ENCODE data around the gene LYST. TPM values are rescaled to one million over a fixed set of nuclear protein-coding genes. Genes with fewer than 3 reads are reported as not detected.

LYST gene
- total and polyA plus RNA-seq, 10 of the 15 experiments (the other 5 are each of a cell fraction or from before 2014, with no cell fraction given) = 3.3 to 28.1 (median 5.6) TPM

GRCh38 chr1:235835226-235835625 is 31.5 kb downstream of the LYST start:
- ChIA-PET RAD21 (ENCODE audit: unreplicated experiment) (interaction anchor here (0.6 to 6.1 kb wide), 6 partner anchors 6 to 736 kb away, joined by 3 to 68 read pairs (median 4); no protein-coding TSS in a partner anchor), SMC1A (ENCODE audit: uncharacterized antibody, unreplicated experiment) (interaction anchor here (1.0 to 7.1 kb wide), 8 partner anchors 7 to 119 kb away, joined by 4 to 74 read pairs (median 6); partner anchors contain the start of gene LYST), POLR2A (interaction anchor here (0.6 kb wide), 1 partner anchor 367 kb away, joined by 7 read pairs; no protein-coding TSS in a partner anchor), CTCF (interaction anchor here (0.8 to 9.9 kb wide), 5 partner anchors 9 to 137 kb away, joined by 3 to 129 read pairs (median 4); no protein-coding TSS in a partner anchor)
- intact Hi-C loops (cut with micrococcal nuclease; ENCODE audit: unreplicated experiment) = no loop called here
- Histone ChIP-seq H3K9me3 (replicated peaks; ENCODE audit: control insufficient read depth, insufficient read depth, low read length) (no peaks in the 10 kb centered on the region), H3K27ac (ENCODE audit: control insufficient read depth, insufficient read depth) (no peak overlapping the region), H2AFZ (ENCODE audit: control insufficient read depth, low read depth, low read length) (no peak overlapping the region), H3K36me3 (ENCODE audit: control insufficient read depth in 2 of 2, insufficient read depth in 2 of 2, low read length in 1 of 2) (no peaks in the 10 kb centered on the region), H3K27me3 (replicated peaks in 1 of 2; ENCODE audit: control insufficient read depth in 2 of 2, insufficient read depth in 2 of 2, low read length in 1 of 2) (no peaks in the 10 kb centered on the region), H4K20me1 (ENCODE audit: control insufficient read depth, insufficient read depth) (no peaks in the 10 kb centered on the region), H3K4me2 (ENCODE audit: control insufficient read depth, insufficient read depth) (no peak overlapping the region), H3K79me2 (ENCODE audit: control insufficient read depth, insufficient read depth, low read length) (no peaks in the 10 kb centered on the region; the same call in 1 of the 2 replicates), H3K4me1 (ENCODE audit: control insufficient read depth, insufficient read depth, low read length) (no peaks in the 10 kb centered on the region), H3K4me3 (no peak overlapping the region), H3K9ac (ENCODE audit: control insufficient read depth, insufficient read depth, low read length) (no peak overlapping the region)
- in situ Hi-C loops (cut with MboI) = no loop called here
- DNase-seq (ENCODE audit: low read depth, low spot score) (no peak), ATAC-seq (no peak), FAIRE-seq (no peak)
- BruUV-seq (replicated peaks) = no TSS peak
- no peak for TF ChIP-seq STAT3 (IDR thresholded peaks at IDR 0.05; ENCODE audit: low read depth, low read length)
- WGBS (ENCODE audit: insufficient coverage, insufficient replicate concordance, low lambda C conversion rate, missing lambda C conversion rate) = 100% methylated on average over 4 of the region's 4 CpGs

- DNase-seq (ENCODE audit: low read depth, low spot score) (no peak), FAIRE-seq (no peak), ATAC-seq (no peak)
- no peak for TF ChIP-seq SMC3 (IDR thresholded peaks at IDR 0.05; ENCODE audit: borderline replicate concordance, low read length)
- TF ChIP-seq SIN3A (IDR thresholded peaks at IDR 0.05; ENCODE audit: low read depth, low read length) = no peak
- TF ChIP-seq BCLAF1 (IDR thresholded peaks at IDR 0.05) = no peak
- TF ChIP-seq SKIL (IDR thresholded peaks at IDR 0.05; ENCODE audit: low read depth, poor library complexity, severe bottlenecking) = no peak
- no peak for TF ChIP-seq SREBF2 (IDR thresholded peaks at IDR 0.05; ENCODE audit: low read length)
- no peak for TF ChIP-seq EZH2 (IDR thresholded peaks at IDR 0.05; ENCODE audit: borderline replicate concordance, control insufficient read depth, low read depth, low read length)
- TF ChIP-seq USF1 (IDR thresholded peaks at IDR 0.05; ENCODE audit: borderline replicate concordance, extremely low read length, insufficient read depth, low read depth, low read length) = no peak
- Histone ChIP-seq H3K9ac (ENCODE audit: control insufficient read depth, insufficient read depth, low read length) (no peak overlapping the region), H3K4me3 (no peak overlapping the region), H3K27me3 (replicated peaks in 1 of 2; ENCODE audit: control insufficient read depth in 2 of 2, insufficient read depth in 2 of 2, low read length in 1 of 2) (no peaks in the 10 kb centered on the region), H3K79me2 (ENCODE audit: control insufficient read depth, insufficient read depth, low read length) (no peaks in the 10 kb centered on the region; the same call in 1 of the 2 replicates), H4K20me1 (ENCODE audit: control insufficient read depth, insufficient read depth) (no peaks in the 10 kb centered on the region), H3K27ac (ENCODE audit: control insufficient read depth, insufficient read depth) (no peak overlapping the region), H3K4me2 (ENCODE audit: control insufficient read depth, insufficient read depth) (no peak overlapping the region), H3K9me3 (replicated peaks; ENCODE audit: control insufficient read depth, insufficient read depth, low read length) (no peaks in the 10 kb centered on the region), H3K36me3 (ENCODE audit: control insufficient read depth in 2 of 2, insufficient read depth in 2 of 2, low read length in 1 of 2) (no peaks in the 10 kb centered on the region), H3K4me1 (ENCODE audit: control insufficient read depth, insufficient read depth, low read length) (no peaks in the 10 kb centered on the region), H2AFZ (ENCODE audit: control insufficient read depth, low read depth, low read length) (no peak overlapping the region)
- ChIA-PET RAD21 (ENCODE audit: unreplicated experiment) (interaction anchor here (1.0 to 6.1 kb wide), 4 partner anchors 7 to 321 kb away, joined by 3 to 68 read pairs (median 6); no protein-coding TSS in a partner anchor), SMC1A (ENCODE audit: uncharacterized antibody, unreplicated experiment) (interaction anchor here (1.4 to 7.1 kb wide), 7 partner anchors 8 to 137 kb away, joined by 4 to 74 read pairs (median 6); partner anchors contain the start of gene LYST), CTCF (interaction anchor here (0.8 to 9.9 kb wide), 5 partner anchors 10 to 138 kb away, joined by 3 to 129 read pairs (median 4); no protein-coding TSS in a partner anchor), POLR2A (interaction anchor here (0.6 kb wide), 1 partner anchor 367 kb away, joined by 7 read pairs; no protein-coding TSS in a partner anchor)
- in situ Hi-C loops (cut with MboI) (no loop called here), intact Hi-C loops (cut with micrococcal nuclease; ENCODE audit: unreplicated experiment) (no loop called here)
- BruUV-seq (replicated peaks) = no TSS peak
- WGBS (ENCODE audit: insufficient coverage, insufficient replicate concordance, low lambda C conversion rate, missing lambda C conversion rate) = 98% methylated on average over 6 of the region's 6 CpGs
Measured at GRCh38 chr1:235834620-235835019, 32.1 kb downstream of the LYST start.
